Measurements from ENCODE around the gene LRIG2.
"Not testable (repeated sequence)": the region's sequence is repeated elsewhere in the genome, so short reads cannot be mapped to it uniquely, and the experiment has no call there.

The LRIG2 gene

DNA sequence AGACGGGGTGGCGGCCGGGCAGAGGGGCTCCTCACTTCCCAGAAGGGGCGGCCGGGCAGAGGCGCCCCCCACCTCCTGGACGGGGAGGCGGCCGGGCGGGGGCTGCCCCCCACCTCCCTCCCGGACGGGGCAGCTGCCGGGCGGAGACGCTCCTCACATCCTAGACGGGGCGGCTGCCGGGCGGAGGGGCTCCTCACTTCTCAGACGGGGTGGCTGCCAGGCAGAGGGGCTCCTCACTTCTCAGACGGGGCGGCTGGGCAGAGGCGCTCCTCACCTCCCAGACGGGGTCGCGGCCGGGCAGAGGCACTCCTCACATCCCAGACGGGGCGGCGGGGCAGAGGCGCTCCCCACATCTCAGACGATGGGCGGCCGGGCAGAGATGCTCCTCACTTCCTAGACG lies 9.5 kb upstream of the LRIG2 start:
- DNase-seq = not testable (repeated sequence)

DNA sequence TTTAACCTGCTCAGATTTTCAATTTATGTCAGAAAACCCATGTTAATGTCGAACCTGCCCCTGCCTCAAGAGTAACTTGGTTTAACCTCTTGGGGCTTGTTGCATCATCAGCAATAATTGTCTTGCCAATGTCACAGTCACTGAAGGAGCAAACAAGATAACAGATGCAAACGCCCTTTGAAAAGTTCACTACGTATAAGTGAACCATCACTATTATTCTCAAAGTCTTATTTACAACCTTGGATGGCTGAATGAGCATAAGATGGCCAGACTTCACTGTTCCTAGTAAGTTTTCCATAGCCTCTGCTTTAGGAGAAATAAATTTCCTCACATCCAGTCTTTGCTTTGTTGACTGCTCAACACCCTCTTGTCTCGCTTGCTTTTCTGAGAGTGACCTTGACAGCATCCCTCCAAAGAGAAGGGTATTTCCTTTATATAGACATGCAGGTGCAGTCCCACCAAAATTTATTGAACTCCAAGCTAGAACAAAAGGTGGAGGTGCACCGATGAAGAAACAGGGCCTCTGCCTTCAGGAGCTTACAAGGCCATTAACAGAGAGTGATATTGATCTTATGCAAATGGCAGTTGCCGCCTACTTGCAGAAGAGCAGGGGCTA lies 749 bp upstream of the LRIG2 start:
- no peak for DNase-seq

DNA sequence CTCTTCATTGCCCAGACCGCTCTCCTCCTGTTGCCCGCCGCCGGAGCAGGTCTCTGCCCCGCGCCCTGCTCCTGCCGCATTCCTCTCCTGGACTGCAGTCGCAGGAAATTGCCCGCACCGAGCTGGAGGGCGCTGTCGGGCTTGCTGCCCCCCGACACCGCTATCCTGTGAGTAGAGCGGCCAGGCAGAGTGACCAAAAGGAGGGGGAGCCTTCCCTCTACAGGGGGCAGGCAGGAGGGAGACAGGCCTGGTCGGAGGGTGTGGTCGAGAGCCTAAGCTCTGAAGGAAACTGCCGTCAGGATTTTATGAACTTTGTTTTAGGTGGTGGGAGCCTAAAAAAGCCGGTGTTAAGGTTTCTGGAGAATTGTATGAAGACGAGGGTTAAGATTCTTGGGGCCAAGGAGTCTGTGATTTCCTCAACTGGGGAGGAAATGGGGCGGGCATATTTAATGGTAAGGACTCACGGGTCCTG lies 517 bp downstream of the LRIG2 start:
- DNase-seq = peak; percentile 65

DNA sequence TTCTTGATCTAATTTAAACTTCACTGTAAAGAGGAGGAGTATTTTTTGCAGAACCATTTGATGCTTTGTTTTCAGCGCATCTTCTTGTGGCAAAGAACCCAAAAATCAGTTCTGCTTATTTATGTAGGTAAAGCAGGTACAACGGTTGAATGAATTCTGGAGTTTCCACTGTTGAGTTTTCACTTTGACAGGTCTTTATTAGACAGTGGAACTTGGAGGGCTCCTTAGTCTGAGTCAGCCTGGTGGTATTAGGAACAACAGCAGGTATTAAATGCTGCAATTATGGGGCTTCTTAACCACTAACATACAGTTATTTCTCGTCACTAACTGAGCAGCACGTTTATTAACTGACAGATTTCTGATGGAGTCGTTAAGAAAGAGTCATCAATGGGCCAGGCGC lies 1.2 kb downstream of the LRIG2 start:
- DNase-seq = no peak

DNA sequence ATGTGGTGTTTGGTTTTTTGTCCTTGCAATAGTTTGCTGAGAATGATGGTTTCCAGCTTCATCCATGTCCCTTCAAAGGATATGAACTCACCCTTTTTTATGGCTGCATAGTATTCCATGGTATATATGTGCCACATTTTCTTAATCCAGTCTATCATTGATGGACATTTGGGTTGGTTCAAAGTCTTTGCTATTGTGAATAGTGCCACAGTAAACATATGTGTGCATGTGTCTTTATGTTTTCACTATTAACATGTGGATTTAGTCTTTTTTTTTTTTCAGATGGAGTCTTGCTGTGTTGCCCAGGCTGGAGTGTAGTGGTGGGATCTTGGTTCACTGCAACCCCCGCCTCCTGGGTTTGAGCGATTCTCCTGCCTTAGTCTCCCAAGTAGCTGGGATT lies 5.0 kb downstream of the LRIG2 start:
- DNase-seq = not testable (repeated sequence)

DNA sequence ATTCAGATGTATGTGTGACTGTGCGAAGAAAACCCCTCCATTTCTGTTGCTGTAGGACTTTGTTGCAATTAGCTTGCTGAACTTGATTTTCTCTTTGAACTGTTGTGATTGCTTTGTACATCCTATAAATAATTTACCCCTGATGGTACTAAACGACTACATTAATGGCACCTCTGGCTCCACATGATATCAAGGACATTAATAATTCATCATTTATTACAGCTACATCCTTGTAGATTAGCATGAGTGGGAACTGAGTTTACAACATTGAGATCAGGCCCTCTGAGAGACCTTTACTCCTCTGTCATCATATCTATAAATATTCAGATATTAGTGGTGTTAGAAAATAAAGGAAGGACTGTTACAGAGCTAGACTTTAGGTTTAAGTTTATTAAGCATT lies 13.5 kb downstream of the LRIG2 start:
- DNase-seq = no peak

DNA sequence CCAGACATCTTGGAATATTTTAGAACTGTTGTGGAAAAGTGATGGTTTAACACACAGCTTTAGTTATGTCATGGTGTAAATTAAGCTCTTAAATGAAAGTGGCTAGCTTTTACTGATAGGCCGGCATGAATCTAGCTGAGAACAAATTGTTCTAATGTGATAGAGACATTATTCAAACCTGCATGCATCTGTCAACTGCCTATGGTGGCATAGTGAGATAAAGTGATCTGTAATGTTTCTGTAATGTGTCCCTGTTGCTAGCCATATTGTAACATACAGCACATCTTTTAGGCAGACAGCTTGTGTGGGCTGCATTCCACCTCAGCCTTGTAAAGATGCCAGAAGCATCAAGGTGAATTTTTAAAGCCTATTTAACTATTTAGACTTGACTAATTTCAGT lies 16.0 kb downstream of the LRIG2 start:
- no peak for DNase-seq

DNA sequence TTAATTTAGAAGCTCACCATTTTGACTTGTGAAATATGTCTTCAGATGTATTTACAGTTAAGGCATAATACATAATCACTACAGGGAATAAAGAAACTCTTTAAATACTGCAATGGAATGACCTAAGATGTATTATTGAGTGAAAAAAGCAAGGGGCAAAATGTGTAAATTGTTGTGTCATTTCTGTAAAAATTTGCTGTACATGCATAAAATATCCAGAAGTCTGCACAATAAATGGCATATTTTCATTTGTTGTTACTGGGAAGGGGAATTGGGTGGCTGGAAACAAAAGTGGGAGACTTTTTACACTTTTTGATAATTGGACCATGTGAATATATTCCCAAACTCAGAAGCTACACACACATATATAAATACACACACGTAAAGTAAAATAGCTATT lies 17.1 kb downstream of the LRIG2 start:
- DNase-seq = no peak

DNA sequence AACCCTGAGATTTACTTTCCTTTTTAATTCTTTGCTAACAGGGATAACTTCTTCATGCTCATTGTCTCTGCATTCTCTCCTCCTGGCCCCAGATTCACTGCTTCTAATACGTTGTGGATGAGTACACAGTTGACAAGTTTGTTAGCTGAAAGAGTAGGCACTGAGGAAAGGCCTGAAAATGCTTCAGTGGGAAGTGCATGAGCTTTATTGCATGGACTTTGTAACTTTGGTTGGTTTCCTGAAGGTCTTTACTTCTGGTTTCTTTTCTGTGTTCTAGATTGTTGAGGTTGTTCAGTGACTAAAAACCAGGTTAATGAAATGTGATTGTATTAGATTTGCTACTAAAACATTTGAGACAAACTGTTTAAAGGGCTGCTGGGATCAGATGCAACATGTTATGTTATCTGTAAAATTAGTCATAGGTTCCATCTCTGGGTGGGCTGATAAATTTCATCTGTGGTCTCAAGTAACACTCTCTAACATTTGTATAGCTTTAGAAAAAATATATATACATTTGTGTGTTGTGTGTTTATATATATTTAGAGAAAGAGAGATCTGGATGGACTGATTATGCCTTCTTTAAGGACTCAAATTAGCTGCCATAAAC lies 19.1 kb downstream of the LRIG2 start:
- no peak for DNase-seq

DNA sequence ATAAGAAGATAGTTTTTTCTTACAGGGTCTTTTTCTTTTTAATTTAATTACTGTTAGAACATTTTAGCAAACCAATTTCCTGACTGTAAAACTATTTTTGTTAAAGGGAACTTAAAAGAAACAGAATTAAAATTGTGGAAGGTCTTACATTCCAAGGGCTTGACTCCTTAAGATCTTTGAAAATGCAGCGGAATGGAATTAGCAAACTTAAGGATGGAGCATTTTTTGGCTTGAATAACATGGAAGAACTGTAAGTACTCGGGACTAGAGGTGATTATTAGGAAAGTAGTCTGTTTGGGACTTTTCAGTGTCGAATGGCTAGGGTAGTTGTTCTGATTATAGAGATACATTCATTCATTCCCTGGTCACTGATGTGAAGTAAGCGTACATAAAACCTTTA lies 21.5 kb downstream of the LRIG2 start:
- no peak for DNase-seq

DNA sequence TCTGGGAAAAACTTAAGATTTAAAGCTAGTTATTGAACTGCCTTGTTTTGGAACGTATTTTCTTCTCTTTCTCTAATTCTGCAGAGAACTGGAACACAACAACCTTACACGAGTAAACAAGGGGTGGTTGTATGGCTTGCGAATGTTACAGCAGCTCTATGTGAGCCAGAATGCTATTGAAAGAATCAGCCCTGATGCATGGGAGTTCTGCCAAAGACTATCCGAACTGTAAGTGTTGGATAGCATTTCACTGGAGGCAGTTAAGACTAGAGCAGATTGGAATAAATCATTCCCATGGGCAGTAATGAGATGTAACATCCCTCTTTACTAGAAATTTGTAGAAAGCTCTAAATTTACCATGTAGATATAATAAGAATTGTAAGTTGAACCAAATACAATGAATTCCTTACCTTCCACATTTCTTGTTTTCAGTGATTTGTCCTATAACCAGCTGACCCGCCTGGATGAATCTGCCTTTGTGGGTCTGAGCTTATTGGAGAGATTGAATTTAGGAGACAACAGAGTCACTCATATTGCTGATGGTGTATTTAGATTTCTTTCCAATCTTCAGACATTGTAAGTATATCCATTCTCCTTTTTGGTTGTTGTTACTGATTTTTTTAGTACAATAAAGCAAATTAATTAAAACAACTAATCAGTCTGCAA lies 22.9 kb downstream of the LRIG2 start:
- DNase-seq = no peak

DNA sequence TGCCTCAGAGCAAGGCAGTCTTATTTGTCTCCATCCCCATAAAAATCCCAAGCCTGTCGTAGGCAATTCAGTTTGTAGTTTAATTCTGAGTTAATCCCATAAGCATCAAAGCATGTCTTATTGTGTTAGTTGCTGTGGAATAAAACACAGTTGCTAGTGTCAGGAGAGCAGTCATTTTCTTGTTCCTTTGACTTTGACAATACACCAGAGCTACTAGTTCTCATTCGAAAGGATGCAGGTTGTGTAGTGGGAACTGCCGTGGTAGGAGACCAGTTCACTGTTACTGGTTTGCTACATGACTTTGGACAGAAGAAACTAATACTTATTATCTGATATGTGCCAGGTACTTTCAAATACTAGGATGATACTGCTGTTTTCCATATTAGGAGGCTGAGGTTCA lies 23.5 kb downstream of the LRIG2 start:
- DNase-seq = no peak

DNA sequence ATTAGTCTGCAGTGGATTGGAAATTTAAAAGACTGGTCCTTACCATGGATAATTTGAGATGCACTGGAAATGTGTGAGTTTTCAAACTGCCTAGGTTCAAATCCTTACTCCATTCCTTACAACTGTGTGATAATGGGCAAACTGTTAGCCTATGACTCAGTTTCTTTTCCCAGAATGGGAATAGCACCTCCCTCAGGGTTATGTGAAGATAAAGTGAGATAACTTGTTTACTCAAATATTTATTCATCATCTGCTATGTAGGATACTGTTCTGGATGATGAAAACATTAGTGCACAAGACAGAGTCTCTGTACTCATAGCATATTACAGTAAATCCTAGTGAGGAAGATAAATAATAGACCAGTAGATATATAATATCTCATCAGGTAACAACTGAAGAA lies 28.6 kb downstream of the LRIG2 start:
- DNase-seq = peak; percentile 5

DNA sequence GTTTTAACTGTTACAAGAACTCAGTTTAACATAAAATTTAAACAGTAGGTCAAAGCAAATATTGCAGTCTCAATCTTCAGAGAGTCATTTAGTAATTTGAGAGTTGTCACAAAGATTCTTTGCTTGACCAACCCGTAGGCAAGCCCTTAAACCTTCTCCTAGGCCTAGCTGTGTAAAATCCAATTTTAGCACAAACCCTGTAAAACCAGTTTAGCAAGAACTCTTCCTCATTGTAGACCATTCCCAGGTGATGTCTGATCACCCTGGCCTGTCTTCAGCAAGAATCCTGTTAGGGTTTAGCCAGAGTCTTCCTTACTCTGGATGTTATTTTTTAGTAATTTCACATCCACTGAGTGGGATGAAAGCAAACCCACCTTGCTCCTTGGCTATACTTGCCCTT lies 30.1 kb downstream of the LRIG2 start:
- no peak for DNase-seq

DNA sequence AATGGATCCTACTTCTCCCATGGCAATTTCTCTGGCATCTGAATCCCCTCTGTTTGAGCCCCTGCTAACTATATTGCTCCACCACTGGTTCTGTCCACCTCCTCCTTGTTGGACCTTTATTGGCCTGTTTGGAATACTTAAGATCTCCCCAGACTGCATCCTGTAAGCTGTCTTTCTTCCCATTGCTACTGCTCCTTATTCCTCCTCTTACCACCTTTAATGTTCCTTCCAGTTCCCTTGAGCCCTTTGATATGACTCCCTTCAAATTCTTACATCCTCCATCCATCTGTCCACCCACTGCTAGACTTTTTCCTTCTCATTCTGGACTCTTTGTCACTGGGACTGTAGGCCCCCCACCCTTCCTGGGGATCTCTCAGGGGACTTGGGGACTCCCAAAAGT lies 31.0 kb downstream of the LRIG2 start:
- no peak for DNase-seq

DNA sequence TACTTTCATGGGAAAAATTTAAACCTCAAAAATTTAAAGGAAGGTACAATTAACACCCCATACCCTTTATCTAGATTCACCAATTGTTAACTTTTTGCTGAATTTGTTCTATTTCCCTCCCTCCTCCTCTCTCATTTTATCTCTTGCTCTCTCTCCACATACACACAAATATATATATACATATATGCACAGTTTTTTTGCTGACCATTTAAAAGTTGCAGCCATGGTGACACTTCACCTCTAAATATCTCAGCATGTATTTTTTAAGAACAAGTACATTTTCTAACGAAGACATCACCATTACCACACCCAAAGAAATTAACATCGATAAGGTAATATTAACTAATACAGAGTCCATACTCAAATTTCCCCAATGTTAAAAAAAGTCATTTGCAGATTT lies 33.9 kb downstream of the LRIG2 start:
- DNase-seq = no peak

DNA sequence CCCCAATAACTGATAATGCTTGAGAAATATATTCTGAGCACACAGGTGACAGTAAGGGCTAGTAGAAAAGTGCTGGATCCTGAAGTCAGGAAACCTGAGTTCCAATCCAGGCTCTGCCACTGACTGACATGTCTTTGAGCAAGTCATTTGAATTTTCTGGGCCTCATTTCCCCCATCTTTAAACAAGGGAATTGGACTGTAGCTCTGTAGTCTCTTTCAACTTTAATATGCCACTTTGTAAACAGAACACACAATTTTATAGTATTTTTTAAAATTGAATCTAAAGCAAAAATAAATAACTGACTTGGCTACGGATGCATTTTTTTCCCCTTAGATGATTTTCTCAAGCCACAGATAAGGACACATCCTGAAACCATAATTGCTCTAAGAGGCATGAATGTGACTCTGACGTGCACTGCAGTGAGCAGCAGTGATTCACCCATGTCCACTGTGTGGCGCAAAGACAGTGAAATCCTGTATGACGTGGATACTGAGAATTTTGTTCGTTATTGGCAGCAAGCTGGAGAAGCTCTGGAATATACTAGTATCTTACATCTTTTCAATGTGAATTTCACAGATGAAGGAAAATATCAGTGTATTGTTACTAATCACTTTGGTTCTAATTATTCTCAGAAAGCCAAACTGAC lies 37.0 kb downstream of the LRIG2 start:
- peak; percentile 80 for DNase-seq

DNA sequence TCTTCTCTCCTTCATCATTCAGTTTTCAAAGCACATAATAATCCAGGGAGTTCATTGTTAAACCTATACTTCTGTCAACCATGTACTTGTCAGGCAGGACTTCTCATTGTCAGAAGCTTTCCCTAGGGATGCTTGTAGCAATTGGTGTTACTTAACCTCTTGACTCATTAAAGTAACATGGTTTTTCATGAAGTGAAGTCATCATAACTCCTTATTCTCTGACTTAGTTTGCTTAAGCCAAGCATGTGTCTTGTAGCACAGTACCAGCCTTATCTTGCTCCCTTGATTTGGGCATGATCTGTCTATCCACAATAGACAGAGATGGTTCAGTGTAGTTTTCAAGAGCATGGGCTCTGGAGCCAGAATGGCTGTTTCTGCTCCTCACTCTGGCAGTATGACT lies 45.3 kb downstream of the LRIG2 start:
- peak; percentile 14 for DNase-seq

DNA sequence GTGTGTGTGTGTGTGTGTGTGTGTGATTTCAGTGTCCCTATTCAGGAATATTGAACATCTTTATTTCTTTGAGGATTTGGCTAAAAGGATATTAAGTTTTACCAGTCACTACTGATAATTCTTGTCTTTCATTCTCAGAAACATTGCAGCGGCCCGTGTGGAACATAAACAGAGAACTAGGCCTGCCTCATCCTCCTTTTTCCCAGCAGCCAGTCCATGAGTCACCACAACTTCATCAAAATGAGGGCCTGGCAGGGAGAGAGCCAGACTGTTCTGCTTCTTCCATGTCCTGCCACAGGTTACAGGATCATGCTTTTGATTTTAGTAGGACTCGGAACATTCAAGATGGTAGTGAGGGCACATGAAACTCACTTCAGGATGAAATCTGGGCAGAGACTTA lies 50.7 kb downstream of the LRIG2 start:
- no peak for DNase-seq

DNA sequence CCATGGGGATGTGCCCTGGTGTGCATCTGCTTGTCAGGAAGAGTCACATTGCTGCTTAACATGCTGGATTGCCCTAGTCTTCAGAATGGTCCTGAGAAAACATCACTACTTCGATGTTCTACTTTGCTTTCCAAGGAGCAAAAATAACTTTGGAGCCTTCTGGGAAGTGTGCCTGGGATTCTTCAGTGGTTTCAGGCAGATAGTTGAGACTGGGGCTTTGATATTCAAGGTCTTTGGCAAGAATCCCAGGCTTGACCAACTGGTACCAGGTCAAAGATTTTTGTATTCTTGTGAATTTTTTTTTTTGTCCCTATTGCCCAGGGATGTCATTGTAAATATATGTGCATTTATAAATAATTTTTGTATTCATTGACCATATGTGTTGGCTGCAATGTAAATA lies 51.4 kb downstream of the LRIG2 start:
- DNase-seq = no peak

DNA sequence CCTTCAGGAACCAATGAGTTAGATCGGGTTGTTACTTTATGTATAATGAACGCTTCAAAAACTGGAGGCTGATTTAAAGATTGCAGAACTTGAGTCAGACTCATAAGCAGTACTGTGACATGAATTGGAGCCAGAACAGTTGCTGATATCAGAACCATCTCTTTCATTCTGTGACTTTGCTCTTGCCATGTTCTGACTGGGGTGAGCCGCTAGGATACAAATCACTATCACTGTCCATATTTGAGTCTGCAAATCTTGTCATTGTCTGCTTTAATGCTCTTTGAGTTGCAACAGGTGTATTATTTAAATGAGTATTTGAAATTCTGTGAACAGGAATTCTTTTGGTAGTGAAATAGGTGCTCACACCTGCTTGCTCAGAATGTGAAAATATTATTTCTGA lies 52.5 kb downstream of the LRIG2 start:
- no peak for DNase-seq

DNA sequence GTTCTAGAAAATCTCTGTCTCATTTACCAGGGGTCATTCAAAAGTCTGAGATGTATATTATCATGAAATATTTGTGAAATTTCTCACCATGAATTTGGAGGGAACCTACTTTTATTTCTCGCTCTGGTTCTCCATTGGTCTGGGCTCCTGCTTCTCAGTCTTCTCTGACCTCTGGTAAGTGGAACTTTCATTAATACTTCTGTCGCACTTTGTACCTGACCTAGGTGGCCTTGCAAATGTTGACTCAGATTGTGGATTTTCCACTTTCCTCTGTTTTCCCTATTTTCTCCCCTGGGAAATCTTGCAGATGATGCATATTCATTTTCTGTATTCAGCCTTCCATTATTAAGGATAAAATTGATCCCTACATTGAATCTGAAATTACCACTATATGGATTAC lies 53.2 kb downstream of the LRIG2 start:
- DNase-seq = no peak

DNA sequence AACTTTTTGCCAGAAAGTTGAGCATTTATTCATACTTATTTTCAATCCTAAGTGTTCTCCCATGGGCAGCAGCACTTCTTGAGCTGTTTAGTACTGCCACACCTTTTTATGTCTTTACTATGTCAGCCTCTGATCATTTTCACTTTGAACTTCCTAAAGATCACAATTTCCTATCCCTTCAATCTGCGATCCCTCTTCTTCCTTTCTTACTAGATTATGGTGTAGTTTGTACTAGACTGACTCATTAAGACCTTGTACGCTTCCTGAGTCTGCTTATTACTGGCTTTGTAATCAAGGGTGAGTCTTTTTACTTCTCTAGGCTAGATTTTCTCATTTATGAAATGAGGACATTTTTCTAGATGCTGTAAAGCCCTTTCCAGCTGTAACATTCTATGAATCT lies 55.1 kb downstream of the LRIG2 start:
- DNase-seq = no peak

Data from fibroblast of skin of back (primary cell).